ENCODE data around the gene LDLRAD3.

The LDLRAD3 gene

GRCh38 chr11:36047344-36047743 is 103.5 kb downstream of the LDLRAD3 start:
- no peak for ATAC-seq
- TF ChIP-seq ZNF70 (CRISPR knock-in tag; IDR thresholded peaks at IDR 0.05): no peak

DNA sequence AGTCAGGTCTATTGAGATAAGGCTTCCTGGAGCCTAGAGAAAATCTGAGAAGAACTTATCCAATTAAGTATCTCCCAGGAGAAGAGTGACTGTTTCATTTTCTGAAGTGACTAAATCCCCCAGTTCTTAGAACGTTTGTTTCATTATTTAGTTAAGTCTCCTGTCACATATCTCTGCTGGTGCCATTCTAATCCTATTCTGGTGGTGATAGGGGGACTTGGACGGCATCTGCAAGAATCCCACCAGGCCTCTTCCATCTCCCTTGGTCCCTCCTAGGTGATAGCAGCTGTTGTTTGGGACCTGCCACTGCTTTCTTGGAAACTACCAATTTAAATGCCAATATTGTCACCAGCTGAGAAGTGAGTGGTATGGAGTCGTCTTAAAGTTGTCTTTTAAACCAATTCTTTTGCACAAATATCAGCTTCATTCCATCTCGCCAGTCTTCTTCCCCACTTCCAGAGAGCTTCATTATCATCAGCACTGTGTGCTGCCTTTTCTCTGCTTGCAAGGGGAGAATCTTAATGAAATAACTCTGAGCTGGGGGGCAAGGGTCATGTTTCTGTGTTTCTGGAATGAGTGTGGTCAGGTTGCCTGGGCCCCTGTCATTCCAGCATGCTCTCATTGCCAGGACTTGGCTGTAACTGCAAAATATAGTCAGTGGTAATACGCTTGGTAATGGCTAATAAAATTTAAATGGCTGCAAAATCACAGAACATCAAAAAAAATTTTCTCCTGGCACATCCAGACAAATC is 104.8 kb downstream of the LDLRAD3 start:
- peak; percentile 63 for ATAC-seq
- TF ChIP-seq, protein P1, sequence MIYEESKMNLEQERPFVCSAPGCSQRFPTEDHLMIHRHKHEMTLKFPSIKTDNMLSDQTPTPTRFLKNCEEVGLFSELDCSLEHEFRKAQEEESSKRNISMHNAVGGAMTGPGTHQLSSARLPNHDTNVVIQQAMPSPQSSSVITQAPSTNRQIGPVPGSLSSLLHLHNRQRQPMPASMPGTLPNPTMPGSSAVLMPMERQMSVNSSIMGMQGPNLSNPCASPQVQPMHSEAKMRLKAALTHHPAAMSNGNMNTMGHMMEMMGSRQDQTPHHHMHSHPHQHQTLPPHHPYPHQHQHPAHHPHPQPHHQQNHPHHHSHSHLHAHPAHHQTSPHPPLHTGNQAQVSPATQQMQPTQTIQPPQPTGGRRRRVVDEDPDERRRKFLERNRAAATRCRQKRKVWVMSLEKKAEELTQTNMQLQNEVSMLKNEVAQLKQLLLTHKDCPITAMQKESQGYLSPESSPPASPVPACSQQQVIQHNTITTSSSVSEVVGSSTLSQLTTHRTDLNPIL (CRISPR knock-in tag; IDR thresholded peaks at IDR 0.05; ENCODE audit: low read depth): no peak
- TF ChIP-seq, protein P2, sequence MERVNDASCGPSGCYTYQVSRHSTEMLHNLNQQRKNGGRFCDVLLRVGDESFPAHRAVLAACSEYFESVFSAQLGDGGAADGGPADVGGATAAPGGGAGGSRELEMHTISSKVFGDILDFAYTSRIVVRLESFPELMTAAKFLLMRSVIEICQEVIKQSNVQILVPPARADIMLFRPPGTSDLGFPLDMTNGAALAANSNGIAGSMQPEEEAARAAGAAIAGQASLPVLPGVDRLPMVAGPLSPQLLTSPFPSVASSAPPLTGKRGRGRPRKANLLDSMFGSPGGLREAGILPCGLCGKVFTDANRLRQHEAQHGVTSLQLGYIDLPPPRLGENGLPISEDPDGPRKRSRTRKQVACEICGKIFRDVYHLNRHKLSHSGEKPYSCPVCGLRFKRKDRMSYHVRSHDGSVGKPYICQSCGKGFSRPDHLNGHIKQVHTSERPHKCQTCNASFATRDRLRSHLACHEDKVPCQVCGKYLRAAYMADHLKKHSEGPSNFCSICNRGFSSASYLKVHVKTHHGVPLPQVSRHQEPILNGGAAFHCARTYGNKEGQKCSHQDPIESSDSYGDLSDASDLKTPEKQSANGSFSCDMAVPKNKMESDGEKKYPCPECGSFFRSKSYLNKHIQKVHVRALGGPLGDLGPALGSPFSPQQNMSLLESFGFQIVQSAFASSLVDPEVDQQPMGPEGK (CRISPR knock-in tag; IDR thresholded peaks at IDR 0.05; ENCODE audit: borderline replicate concordance): no peak
- TF ChIP-seq ZNF70 (CRISPR knock-in tag; IDR thresholded peaks at IDR 0.05): no peak

DNA sequence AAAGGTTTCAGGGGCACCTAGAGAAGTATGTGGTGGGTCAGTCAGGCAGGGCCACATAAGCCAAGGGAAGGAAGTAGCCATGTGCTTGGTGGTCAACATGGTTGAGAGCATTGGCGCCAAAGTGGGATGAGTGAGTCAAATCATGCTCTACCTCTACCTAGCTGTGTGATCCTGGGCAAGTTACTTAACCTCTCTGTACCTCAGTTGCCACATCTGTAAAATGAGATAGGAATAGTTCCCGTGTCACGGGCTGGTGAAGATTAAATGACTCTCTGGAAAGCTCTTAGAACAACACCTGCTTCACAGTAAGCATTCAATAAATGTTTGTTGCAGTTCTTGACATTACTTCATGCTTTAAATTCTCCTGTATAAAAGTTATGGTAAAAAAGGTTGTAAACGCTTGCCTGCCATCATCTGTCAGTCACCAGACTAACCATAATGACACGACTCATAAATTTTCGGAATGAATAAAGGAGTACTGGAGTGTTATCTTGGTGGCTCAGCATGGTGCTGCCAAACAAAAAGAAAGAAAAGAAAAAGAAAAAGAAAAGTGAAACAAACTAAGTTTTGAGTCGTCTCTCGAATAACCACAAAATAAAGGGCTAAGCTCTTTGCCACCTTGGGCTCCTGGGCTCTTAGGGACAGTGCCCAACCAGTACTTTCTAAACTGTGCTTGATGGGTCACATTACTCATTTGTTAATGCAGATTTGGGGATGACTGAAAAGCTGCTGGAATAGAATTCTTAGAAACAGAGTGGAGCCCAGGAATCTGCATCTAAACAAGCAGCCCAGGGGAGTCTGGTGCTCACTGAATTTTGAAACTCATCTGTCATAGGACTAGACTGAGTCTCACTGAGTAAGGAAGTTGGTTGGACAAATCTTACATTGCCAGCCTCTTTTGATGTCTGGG is 107.6 kb downstream of the LDLRAD3 start:
- TF ChIP-seq ZFP3 (CRISPR knock-in tag; IDR thresholded peaks at IDR 0.05): no peak
- no peak for ATAC-seq

DNA sequence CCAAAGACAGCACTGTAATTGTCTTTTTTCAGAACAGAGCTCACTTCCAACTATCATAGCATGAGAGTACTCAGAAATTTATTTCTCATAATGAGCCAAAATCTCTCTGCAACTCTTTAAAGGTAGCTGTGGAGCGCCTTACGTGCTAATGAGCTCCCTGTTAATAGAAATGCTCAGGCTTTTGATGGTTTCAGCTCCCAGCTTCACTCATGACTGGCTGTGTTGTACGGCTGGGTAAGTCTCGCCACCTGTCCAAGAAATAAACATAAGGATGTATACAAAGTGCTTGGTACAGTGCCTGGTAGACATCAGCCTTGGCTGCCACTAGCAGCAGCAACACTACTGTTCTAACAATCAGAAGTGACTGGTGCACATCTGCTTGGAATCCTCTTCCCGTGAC is 109.4 kb downstream of the LDLRAD3 start:
- no peak for ATAC-seq
- TF ChIP-seq OSR1 (CRISPR knock-in tag; IDR thresholded peaks at IDR 0.05): no peak
- no peak for TF ChIP-seq ESRRG (CRISPR knock-in tag; IDR thresholded peaks at IDR 0.05)
- no peak for TF ChIP-seq ZNF565 (CRISPR knock-in tag; conservative IDR thresholded peaks at IDR 0.05; ENCODE audit: low read depth)
- no peak for TF ChIP-seq ISL1 (CRISPR knock-in tag; IDR thresholded peaks at IDR 0.05)
- no peak for TF ChIP-seq TCF4 (CRISPR knock-in tag; IDR thresholded peaks at IDR 0.05; ENCODE audit: borderline replicate concordance)
- TF ChIP-seq ZFP3 (CRISPR knock-in tag; IDR thresholded peaks at IDR 0.05): no peak
- TF ChIP-seq ZFP30 (CRISPR knock-in tag; IDR thresholded peaks at IDR 0.05): no peak
- no peak for TF ChIP-seq CSDC2 (CRISPR knock-in tag; IDR thresholded peaks at IDR 0.05)
- no peak for TF ChIP-seq SNAI2 (CRISPR knock-in tag; IDR thresholded peaks at IDR 0.05)
- TF ChIP-seq, protein P3, sequence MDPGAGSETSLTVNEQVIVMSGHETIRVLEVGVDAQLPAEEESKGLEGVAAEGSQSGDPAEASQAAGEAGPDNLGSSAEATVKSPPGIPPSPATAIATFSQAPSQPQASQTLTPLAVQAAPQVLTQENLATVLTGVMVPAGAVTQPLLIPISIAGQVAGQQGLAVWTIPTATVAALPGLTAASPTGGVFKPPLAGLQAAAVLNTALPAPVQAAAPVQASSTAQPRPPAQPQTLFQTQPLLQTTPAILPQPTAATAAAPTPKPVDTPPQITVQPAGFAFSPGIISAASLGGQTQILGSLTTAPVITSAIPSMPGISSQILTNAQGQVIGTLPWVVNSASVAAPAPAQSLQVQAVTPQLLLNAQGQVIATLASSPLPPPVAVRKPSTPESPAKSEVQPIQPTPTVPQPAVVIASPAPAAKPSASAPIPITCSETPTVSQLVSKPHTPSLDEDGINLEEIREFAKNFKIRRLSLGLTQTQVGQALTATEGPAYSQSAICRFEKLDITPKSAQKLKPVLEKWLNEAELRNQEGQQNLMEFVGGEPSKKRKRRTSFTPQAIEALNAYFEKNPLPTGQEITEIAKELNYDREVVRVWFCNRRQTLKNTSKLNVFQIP (CRISPR knock-in tag; IDR thresholded peaks at IDR 0.05; ENCODE audit: borderline replicate concordance, low read depth): no peak
- TF ChIP-seq, protein P1 (CRISPR knock-in tag; IDR thresholded peaks at IDR 0.05; ENCODE audit: low read depth): no peak
- no peak for TF ChIP-seq ARNTL (CRISPR knock-in tag; IDR thresholded peaks at IDR 0.05; ENCODE audit: borderline replicate concordance, low read depth)
- TF ChIP-seq PPARA (CRISPR knock-in tag; IDR thresholded peaks at IDR 0.05; ENCODE audit: borderline replicate concordance): no peak
- TF ChIP-seq GLIS3 (CRISPR knock-in tag; IDR thresholded peaks at IDR 0.05): no peak

- TF ChIP-seq CSRNP3 (CRISPR knock-in tag; IDR thresholded peaks at IDR 0.05): no peak
- ATAC-seq: no peak
These were observed 110.0 kb downstream of the LDLRAD3 start for GRCh38 chr11:36053862-36054261.

All from SK-N-SH treated with all-trans-retinoic acid at 6 μM for 48 hours (cell line).